Islet precursor cell (in vitro differentiated cells): ENCODE data around the gene CCNH.

Source experiments
- DNase-seq: peaks from one replicate; pipeline ENCODE4 v3.0.0-alpha.2; 2018

Gene CCNH

DNA sequence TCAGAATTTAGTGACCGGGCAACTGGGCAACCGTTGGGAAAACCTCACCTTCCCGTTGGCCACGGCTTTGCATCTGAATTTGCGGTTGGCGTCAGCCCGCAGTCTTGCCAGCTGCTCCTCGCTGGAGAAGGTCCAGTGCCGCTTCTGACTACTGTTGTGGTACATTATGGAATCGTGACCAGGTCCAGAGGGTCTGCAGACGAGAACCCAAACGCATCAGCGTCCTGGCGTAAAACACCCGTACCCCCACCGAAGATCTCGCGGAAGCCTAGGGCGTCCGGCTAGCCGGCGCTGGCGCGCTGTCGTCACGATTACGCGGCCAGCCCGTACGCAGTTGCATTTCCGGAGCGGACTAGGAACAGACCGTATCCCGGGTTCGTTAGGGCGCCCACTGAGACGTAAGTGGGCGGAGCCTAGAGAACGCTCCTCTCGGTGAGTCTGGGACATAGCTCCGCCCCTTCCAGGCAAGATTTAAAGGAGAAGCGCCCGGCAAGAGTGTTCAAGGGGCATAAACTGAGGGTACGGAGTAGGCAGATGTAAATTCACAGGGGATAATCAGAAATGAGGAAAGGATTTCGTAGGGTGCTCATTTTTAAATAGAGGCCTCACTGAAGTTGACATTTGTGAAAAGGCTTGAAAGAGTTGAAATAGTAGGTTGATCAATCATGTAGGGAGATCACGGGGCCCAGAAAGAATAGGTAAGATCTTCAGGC lies at the start of gene CCNH:
Gene CCNH, minus strand, starts transcription at position 301 of the 713 bp plus-strand sequence. Its CDS starts 136 bp downstream, at position 165.
- DNase-seq: peak; percentile 99

GRCh38 chr5:87457706-87458105 lies 45.0 kb upstream of the CCNH start:
- no peak for DNase-seq

GRCh38 chr5:87453801-87454200 lies 41.1 kb upstream of the CCNH start:
- DNase-seq: no peak

- DNase-seq: no peak
Measured at GRCh38 chr5:87452837-87453236, 40.1 kb upstream of the CCNH start.

GRCh38 chr5:87442419-87442818 lies 29.7 kb upstream of the CCNH start:
- no peak for DNase-seq

DNA sequence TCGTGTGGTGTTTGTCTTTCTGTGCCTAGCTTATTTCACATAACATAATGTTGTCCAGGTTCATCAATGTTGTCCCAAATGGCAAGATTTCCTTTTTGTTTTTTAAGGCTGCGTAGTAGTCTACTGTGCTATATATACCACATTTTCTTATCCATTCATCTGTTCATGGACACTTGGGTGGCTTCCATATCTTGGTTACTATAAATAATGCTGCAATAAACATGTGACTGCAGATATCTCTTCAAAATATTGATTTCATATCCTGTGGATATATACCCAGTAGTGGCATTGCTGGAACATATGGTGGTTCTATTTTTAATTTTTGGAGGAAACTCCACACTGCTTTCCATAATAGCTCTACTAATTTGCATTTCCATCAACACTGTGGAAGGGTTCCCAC lies 25.5 kb upstream of the CCNH start:
- no peak for DNase-seq

- no peak for DNase-seq
Measured at GRCh38 chr5:87437724-87438123, 25.0 kb upstream of the CCNH start.

DNA sequence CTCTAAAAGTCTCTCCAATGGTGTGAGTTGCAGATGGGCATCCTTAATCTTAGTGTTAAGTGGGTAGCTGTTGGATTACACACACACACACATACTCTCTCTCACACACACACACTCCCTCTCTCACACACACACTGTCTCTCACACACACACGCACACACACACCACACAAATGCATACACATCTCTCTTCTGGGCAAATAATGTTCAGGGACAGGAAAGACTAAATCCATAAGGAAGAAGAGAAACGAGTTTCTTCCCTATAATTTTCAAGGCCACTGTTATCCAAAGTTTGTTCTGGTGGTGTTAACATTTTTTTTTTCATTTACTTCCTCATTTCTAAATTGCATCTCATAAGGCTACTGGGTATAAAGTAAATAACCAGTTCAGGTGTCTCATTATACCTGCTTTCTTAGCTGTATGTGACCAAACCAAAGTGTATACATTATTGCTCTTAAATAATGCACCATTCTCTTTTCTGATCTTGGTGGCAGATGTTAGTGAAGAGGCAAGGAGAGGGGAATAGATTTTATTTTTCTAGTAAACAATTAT lies 22.5 kb upstream of the CCNH start:
- no peak for DNase-seq

- no peak for DNase-seq
Measured at GRCh38 chr5:87434461-87434860, 21.7 kb upstream of the CCNH start.

DNA sequence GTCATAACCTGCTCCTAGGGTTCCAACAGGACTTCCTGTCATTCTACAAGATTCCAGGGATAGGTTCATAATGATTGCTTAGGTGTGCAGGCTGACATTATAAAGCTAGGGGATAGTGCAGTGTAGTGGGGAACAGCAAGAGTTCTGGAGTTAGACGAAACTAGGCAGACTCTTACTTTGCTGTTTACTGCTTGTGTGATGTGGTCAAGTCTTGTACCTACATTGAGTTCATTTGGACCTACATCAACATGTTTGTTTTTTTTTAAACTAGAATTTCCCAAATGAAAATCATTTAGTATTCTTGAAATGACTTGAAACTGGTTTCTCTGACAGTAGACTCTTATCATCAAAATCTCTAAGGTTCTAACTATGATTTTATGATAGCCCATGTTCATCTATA lies 21.2 kb upstream of the CCNH start:
- DNase-seq: no peak

GRCh38 chr5:87432460-87432859 lies 19.7 kb upstream of the CCNH start:
- DNase-seq: no peak

GRCh38 chr5:87430863-87431457 lies 18.2 kb upstream of the CCNH start:
- DNase-seq: no peak

DNA sequence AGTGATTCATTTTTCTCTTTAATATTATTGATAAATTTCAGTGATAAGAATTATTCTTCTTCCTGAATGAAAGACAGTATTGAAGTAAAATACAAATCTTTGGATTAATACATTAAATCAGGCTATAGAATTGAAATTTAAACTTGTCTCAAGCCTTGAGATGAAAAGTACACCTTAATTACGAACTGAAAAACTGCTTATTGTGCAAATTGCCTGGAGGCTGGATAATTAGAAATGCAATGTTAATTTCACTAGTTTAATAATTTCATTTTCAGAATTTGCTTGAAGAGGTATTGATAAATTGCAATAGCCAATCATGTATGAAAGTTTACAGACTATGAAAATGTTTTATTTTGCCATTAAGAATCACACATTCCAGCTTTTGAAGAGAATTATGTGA lies 11.0 kb upstream of the CCNH start:
- no peak for DNase-seq

- no peak for DNase-seq
Measured at GRCh38 chr5:87421307-87421706, 8.6 kb upstream of the CCNH start.

DNA sequence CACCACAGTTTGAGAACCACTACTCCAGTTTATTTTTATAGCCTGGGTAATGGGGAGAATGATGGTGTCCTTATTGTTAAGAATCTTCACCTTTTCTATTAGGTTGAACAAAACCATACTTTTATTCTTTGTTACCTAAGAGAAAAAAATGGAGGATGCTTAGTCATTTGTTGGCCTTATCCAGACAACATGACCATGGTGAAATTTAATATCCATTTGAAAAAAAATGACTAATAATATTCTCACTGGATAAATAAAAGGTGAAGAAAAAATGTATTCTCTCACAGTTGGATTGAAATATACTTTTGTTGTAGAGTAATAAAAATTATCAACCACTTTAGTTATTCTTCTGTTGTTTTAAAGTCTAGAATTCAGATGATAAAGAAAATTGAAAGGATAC lies 5.8 kb upstream of the CCNH start:
- no peak for DNase-seq

- no peak for DNase-seq
Measured at GRCh38 chr5:87413343-87413645, 564 bp upstream of the CCNH start.

DNA sequence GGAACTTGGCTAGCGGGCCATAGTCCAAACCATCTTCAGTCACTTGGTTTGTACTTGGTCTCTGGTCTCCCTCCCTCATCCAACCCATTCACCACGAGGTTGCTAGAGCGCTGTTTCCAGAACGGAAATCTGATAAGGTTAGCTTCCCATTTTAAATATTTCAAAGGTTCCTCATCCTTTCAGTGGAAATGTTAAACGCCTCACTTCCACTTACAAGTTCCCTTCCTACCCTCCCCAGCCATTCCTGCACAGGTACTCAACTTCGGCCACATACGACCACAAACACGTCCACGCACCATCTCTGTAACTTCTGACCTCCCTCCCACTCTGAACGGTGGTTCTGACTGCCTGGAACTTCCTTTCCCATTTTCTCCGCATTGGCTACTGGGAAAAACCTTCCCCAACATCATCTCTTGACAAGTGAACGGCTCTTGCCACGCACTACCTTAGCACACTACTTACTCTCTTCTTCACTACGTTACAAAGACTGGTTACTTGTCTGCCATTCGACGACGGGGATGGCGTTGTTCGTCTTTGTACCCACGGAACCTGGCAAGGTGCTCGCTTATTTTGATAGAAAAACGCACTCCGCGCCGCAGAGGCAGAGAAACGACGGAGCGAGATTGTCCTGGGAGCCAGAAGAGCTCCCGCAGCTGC lies 629 bp downstream of the CCNH start:
- DNase-seq: peak; percentile 59

DNA sequence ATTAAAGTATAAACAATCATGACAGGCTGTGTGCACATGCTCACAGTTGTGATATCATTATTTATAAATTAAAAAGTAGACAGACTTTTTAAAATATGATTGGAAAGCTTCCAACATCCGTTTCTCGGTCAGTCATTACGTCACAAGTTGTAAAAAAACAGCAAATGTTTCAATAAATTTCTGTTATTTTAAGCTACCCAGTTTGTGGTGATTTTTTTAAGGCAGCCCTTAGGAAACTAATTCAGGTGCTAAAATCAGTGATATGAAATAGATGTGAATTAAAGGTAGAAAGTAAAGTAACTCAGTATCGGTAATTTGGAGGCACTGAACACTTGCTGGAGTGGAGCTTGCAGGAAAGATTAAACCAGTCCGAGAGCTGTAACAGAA lies 1.2 kb downstream of the CCNH start:
- no peak for DNase-seq

DNA sequence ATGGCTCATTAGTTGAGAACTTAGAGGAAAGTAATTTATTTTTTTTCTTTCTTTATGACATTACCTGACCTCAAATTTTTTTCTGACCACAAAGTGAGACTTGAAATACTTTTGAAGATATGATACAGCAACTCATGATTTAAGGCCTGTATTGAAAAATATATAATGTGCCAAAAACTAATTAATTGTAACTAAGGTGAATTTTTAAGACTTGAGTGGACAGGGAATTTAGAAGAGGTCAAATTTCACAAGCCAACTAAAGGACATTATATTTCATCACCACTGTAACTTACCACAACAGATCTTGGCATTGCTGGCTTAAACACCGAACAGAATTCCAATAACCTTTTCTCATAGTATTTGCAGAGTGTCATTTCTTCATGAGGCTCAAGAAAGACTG lies 1.8 kb downstream of the CCNH start:
- DNase-seq: no peak

DNA sequence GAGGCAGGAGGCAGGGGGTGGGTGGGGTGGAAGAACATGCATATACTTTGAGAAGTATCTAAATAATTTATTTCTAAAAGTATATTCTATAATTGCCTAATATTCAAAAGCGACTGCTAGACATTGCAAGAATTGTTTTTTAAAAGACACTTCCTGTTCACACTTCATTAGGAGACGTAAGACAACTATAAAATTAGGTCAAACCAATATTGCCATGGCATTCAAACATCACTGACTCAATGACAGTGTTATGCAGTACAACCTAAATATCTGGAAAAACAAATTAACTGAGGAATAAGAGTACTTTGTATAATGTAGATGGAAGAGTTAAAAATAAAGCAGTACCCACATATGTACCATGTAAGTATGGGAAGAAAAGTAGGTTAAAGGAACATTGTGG lies 4.5 kb downstream of the CCNH start:
- no peak for DNase-seq

DNA sequence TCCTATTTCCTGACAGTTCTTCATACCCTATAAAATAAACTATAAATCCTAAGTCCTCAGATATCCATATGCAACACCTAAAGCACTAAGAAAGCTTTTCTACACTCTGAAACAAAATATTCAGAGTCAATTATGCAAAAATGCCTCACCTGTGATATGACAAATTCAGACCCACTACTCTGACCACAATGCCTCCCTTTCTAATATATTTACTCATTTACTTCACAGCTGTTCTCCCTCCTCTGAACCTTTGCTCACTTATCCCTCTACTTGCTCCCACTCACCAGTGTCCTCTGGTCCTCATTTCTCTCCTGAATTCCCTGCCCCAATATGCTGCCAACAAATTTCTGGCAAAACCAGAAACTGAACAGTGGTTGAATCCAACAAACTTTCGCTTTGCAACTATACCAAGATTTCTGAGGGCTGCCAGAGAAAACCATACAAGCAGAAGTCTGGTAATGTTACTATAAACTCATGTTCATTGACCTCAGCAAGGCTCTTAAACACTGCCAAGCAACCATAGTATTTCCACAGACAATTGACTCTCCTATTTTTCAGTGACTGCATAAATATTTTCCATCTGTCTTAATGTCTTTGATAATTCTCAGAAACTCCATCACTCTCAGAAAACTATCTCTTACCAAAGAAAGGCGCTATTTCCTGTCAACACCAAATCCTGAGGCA lies 7.1 kb downstream of the CCNH start:
- DNase-seq: no peak

GRCh38 chr5:87404359-87404758 lies 8.4 kb downstream of the CCNH start:
- no peak for DNase-seq

DNA sequence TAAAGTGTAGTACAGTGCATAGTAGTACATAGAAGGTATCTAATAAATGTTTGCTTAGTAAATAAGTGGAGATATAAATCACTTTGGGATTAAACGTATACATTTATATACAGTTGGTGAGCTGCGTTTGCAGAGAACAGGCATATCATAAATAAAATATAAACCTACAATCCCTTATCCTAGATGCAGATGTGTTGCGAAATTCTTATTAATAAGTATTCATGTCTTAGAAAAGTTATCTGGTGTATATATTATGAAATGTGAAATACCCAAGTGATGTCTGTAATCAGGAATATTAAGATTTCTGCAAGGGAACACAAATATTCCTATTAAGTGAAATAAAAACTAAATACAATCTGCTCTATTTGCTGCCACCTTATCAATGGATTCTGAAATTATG lies 8.8 kb downstream of the CCNH start:
- no peak for DNase-seq

- DNase-seq: no peak
Measured at GRCh38 chr5:87403409-87403808, 9.3 kb downstream of the CCNH start.
